ENCODE measurements around the gene NOS2.

- TF ChIP-seq, protein P1, sequence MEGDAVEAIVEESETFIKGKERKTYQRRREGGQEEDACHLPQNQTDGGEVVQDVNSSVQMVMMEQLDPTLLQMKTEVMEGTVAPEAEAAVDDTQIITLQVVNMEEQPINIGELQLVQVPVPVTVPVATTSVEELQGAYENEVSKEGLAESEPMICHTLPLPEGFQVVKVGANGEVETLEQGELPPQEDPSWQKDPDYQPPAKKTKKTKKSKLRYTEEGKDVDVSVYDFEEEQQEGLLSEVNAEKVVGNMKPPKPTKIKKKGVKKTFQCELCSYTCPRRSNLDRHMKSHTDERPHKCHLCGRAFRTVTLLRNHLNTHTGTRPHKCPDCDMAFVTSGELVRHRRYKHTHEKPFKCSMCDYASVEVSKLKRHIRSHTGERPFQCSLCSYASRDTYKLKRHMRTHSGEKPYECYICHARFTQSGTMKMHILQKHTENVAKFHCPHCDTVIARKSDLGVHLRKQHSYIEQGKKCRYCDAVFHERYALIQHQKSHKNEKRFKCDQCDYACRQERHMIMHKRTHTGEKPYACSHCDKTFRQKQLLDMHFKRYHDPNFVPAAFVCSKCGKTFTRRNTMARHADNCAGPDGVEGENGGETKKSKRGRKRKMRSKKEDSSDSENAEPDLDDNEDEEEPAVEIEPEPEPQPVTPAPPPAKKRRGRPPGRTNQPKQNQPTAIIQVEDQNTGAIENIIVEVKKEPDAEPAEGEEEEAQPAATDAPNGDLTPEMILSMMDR (IDR thresholded peaks at IDR 0.05), result no peak
- TF ChIP-seq POLR2A (IDR thresholded peaks at IDR 0.05) (no peak), POLR2AphosphoS5 (IDR thresholded peaks at IDR 0.05) (no peak)
These were observed 7.5 kb upstream of the NOS2 start for GRCh38 chr17:27807567-27808470.

Data from transverse colon (tissue), 4 donors.